Thyroid gland (tissue), 4 donors: ENCODE data around the gene PIP5KL1. TPM values are rescaled to one million over a fixed set of nuclear protein-coding genes. Genes with fewer than 3 reads are reported as not detected.
A peak's percentile ranks its signal among the peaks of the same experiment; 100 is the strongest.

Experiments
- DNase-seq, 2 donors: peaks; one replicate each; pipeline ENCODE4 v3.0.0-alpha.2; 2019
- H3K27ac ChIP-seq, 3 donors: fragments of 200-600 bp; sonication (generic); 1 replicate in 2 of 3; 2 replicates in 1 of 3; pipeline ENCODE4 v1.5.1; 2016 to 2019; ENCODE audit warnings: mild to moderate bottlenecking in 1 of 3, moderate library complexity in 1 of 3
- H3K27me3 ChIP-seq: fragments of 200-600 bp; sonication (generic); one replicate; pipeline ENCODE4 v1.5.1; 2019
- H3K36me3 ChIP-seq, 2 donors: fragments of 200-600 bp; sonication (generic); one replicate each; pipeline ENCODE4 v1.5.1; 2016 to 2019
- H3K4me1 ChIP-seq, 2 donors: fragments of 200-600 bp; sonication (generic); one replicate each; pipeline ENCODE4 v1.5.1; 2017 to 2019
- H3K4me3 ChIP-seq, 3 donors: fragments of 200-600 bp; sonication (generic); replicated peaks in 1 of 3; 1 replicate in 2 of 3; 2 replicates in 1 of 3; pipeline ENCODE4 v1.5.1; 2016; ENCODE audit warnings: mild to moderate bottlenecking in 1 of 3
- H3K9me3 ChIP-seq: fragments of 200-600 bp; sonication (generic); one replicate; pipeline ENCODE4 v1.5.1; 2017
- POLR2A ChIP-seq, 2 donors: fragments of 450-650 bp; IDR thresholded peaks; one replicate each; pipeline ENCODE4 v1.6.1; 2017; ENCODE audit warnings: antibody characterized with exemption in 2 of 2, mild to moderate bottlenecking in 2 of 2, moderate library complexity in 1 of 2
- whole genome bisulfite sequencing, 2 donors: methylation state at CpG; one replicate each; pipeline ENCODE4 v1.1.5; 2017; 5-methylcytosine and 5-hydroxymethylcytosine counted together
- intact Hi-C: fragments of 100-400 bp; cut with DNase I; formaldehyde crosslinking; loops from one replicate; pipeline ENCODE4 v1.15.1; 2023
- total RNA-seq, 4 donors: library from RNA; depleted of rRNA; stranded (reverse); fragments of >200 nt; gene quantifications; one replicate each; pipeline ENCODE4 v1.2.3, GENCODE V29; 2016
- TF ChIP-seq, protein P1 (sequence below), 6 experiments: fragments of 200-600 bp in 3 of 6; fragments of 450-650 bp in 3 of 6; sonication (generic) in 3 of 6; IDR thresholded peaks; one replicate each; pipeline ENCODE4 v1.5.1; 2016 to 2019; ENCODE audit warnings: antibody characterized with exemption in 6 of 6, mild to moderate bottlenecking in 2 of 6, inconsistent platforms in 1 of 6, moderate library complexity in 1 of 6

The PIP5KL1 gene
- total RNA-seq, 4 donors from 2014 or later = 1.0 to 5.2 (median 1.6) TPM; not detected in 1

DNA sequence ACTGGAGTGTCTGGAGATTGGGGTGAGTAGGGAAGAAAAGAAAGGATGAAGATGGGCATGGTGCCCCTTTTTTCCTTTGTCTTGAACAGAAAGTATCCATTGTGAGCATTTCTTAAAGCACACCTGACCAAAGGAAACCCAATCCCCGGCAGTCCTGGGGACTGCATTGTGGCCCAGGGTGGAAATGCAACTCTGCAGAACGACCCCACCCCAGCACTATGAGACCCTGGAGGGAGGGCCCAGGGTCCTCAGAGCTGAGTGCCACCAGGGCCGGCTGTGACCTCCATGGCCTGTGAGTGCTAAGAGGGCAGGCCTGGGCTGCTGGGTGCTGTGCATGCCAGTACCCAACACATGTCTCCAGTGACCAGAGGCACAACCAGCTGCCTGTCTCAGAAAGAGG, 31.7 kb upstream of the PIP5KL1 start:
- no peak for TF ChIP-seq POLR2A (IDR thresholded peaks at IDR 0.05)
- TF ChIP-seq, protein P1, sequence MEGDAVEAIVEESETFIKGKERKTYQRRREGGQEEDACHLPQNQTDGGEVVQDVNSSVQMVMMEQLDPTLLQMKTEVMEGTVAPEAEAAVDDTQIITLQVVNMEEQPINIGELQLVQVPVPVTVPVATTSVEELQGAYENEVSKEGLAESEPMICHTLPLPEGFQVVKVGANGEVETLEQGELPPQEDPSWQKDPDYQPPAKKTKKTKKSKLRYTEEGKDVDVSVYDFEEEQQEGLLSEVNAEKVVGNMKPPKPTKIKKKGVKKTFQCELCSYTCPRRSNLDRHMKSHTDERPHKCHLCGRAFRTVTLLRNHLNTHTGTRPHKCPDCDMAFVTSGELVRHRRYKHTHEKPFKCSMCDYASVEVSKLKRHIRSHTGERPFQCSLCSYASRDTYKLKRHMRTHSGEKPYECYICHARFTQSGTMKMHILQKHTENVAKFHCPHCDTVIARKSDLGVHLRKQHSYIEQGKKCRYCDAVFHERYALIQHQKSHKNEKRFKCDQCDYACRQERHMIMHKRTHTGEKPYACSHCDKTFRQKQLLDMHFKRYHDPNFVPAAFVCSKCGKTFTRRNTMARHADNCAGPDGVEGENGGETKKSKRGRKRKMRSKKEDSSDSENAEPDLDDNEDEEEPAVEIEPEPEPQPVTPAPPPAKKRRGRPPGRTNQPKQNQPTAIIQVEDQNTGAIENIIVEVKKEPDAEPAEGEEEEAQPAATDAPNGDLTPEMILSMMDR (IDR thresholded peaks at IDR 0.05) = no peak
- no peaks in the 10 kb centered on the region for H3K9me3 ChIP-seq
- H3K36me3 ChIP-seq = no peaks in the 10 kb centered on the region
- H3K27ac ChIP-seq = no peak overlapping the region
- intact Hi-C loops = no loop called here
- no peak for DNase-seq
- no peaks in the 10 kb centered on the region for H3K27me3 ChIP-seq
- peaks cover 33 to 67% of the 10 kb centered on the region in 2 donors for H3K4me1 ChIP-seq
- WGBS, 2 donors = 58 to 70% methylated on average over 3 of the region's 3 CpGs
- no peak overlapping the region for H3K4me3 ChIP-seq

DNA sequence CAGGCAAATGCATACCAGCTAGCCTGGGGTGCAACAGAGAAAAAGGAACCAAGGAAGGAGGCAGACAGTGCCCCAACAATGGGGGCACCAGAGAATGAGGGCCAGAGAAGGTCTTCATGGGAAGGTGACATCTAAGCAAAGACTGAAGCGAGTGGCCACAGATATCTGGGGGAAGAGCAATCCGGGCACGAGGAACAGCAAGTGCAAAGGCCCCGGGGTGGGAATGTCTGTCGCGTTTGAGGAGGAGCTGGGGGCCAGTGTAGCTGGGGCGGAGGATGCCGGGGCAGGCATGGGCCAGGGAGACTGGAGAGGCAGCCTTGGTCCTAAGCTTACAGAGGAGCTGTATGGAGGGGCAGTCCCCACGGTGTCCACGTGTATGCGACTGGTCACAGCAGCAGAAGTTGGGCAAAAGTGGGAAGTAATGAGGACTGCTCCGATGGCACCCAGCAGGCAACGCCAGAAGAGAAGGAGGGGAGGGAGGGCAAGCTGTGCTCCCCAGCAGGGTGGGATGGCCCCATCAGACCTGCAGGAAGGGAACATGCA, 31.1 kb upstream of the PIP5KL1 start:
- WGBS, 2 donors = 92 to 95% methylated on average over 13 of the region's 13 CpGs
- H3K36me3 ChIP-seq = no peaks in the 10 kb centered on the region
- H3K27ac ChIP-seq = no peak overlapping the region
- H3K4me3 ChIP-seq = no peak overlapping the region
- H3K27me3 ChIP-seq = no peaks in the 10 kb centered on the region
- intact Hi-C loops = no loop called here
- H3K9me3 ChIP-seq = no peaks in the 10 kb centered on the region
- no peak for DNase-seq
- TF ChIP-seq POLR2A (IDR thresholded peaks at IDR 0.05) = no peak
- TF ChIP-seq, protein P1 (IDR thresholded peaks at IDR 0.05) = no peak
- peaks cover 30 to 65% of the 10 kb centered on the region in 2 donors for H3K4me1 ChIP-seq

GRCh38 chr9:127961155-127961490, 30.5 kb upstream of the PIP5KL1 start:
- no peak overlapping the region for H3K4me3 ChIP-seq
- H3K36me3 ChIP-seq = no peaks in the 10 kb centered on the region
- H3K27me3 ChIP-seq = no peaks in the 10 kb centered on the region
- intact Hi-C loops = no loop called here
- no peaks in the 10 kb centered on the region for H3K9me3 ChIP-seq
- WGBS, 2 donors = 85 to 100% methylated on average over 1 to 2 of the region's 2 CpGs
- DNase-seq = no peak
- TF ChIP-seq, protein P1 (IDR thresholded peaks at IDR 0.05) = no peak
- TF ChIP-seq POLR2A (IDR thresholded peaks at IDR 0.05) = no peak
- peak overlapping the region in 2 of 3 donors; percentile 40 to 62 for H3K27ac ChIP-seq
- peaks cover 30 to 65% of the 10 kb centered on the region in 2 donors for H3K4me1 ChIP-seq

DNA sequence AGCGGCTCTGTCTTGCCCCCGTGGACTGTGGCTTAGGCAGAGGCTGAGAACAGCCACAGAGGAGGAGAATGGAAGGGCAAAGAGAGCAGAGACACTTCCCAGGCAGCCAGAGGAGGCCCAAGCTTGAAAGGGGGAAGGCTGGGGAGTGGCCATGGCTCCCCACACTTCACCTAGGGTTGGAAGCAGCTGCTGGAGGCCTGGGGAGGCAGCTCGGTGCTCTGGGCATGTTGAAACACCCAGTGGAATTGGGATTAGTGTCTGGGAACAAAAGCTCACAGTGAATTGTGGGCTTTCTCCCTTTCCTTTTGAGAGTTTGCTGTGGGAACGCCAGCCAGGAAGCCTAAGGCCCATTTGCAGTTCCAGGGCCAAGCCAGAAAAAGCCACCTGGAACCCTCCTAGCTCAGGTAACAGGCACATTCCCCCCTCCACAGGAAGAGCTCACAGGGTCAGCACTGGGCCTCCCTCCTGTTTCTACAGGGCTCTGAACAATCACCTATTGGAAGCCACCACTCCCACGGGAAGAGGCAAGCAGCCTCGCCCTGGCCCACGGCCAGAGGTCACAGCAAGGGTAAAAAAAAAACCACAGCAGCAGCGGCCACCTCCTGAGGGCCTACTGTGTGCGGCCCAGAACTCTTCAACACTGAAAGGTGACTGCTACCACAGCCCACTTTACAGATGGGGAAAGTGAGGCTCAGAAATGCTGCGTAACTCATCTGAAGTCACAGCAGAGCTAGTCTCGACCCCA, 30.0 kb upstream of the PIP5KL1 start:
- H3K4me1 ChIP-seq = peaks cover 30 to 65% of the 10 kb centered on the region in 2 donors
- TF ChIP-seq, protein P1 (IDR thresholded peaks at IDR 0.05) = no peak
- TF ChIP-seq POLR2A (IDR thresholded peaks at IDR 0.05) = no peak
- H3K36me3 ChIP-seq = no peaks in the 10 kb centered on the region
- WGBS, 2 donors = 44 to 56% methylated on average over 11 of the region's 11 CpGs
- H3K9me3 ChIP-seq = no peaks in the 10 kb centered on the region
- H3K27me3 ChIP-seq = no peaks in the 10 kb centered on the region
- H3K27ac ChIP-seq = peak overlapping the region; percentile 22 to 62 (median 40)
- intact Hi-C loops = no loop called here
- no peak for DNase-seq
- no peak overlapping the region for H3K4me3 ChIP-seq

DNA sequence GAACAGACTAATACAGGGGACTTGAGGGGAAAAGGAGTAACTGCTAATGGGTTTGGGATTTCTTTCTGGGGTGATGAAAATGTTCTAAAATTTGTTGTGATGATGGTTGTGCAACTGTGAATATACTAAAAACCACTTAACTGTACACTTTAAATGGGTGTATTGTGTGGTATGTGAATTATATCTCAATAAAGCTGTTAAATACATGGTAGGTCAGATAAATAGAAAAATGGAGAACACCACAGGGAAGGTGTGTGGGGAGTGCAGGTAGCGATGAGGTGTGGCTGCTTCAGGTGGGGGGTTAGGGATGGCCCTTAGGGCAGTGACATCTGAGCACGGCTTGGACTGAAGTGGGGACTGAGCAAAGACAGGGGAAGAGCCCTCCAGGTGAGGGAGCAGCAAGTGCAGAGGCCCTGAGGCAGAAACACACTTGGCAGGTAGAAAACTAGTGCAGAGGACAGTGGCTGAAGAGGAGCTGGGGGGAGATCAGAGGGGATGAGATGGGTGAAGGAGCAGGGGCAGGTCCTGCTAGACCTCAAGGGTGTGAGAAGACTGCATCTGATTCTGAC, 29.3 kb upstream of the PIP5KL1 start:
- H3K4me3 ChIP-seq = no peak overlapping the region
- peaks cover 30 to 65% of the 10 kb centered on the region in 2 donors for H3K4me1 ChIP-seq
- intact Hi-C loops = no loop called here

More for the DNA sequence above, 29.3 kb upstream of the PIP5KL1 start:
- TF ChIP-seq, protein P1 (IDR thresholded peaks at IDR 0.05) = no peak
- TF ChIP-seq POLR2A (IDR thresholded peaks at IDR 0.05) = no peak
- DNase-seq = no peak
- 68 to 86% methylated on average over 2 of the region's 2 CpGs for WGBS, 2 donors
- Histone ChIP-seq H3K36me3 (no peaks in the 10 kb centered on the region), H3K27me3 (no peaks in the 10 kb centered on the region), H3K27ac (peak overlapping the region in 2 of 3 donors; percentile 40 to 62), H3K9me3 (no peaks in the 10 kb centered on the region)
